ENCODE results near the gene KLHL18.

GRCh38 chr3:47251689-47252088 is 31.1 kb upstream of the KLHL18 start:
- no peak for TF ChIP-seq CTCF (IDR thresholded peaks at IDR 0.05; ENCODE audit: low read depth, low read length, missing input control)
- no peak for TF ChIP-seq SP1 (IDR thresholded peaks at IDR 0.05)
- TF ChIP-seq REST (IDR thresholded peaks at IDR 0.05) = no peak
- no peak for TF ChIP-seq MAX (IDR thresholded peaks at IDR 0.05)

All from liver (tissue), 3 donors.